Measurements from ENCODE around the gene MED12L. TPM values are rescaled to one million over a fixed set of nuclear protein-coding genes. Genes with fewer than 3 reads are reported as not detected.

The MED12L gene
- total and polyA plus RNA-seq, 10 of the 15 experiments (the other 5 are each of a cell fraction or from before 2014, with no cell fraction given), result 0.01 to 0.06 (median 0.03) TPM; not detected in 2

GRCh38 chr3:151283907-151284461 is 198.5 kb downstream of the MED12L start:
- H4K20me1 ChIP-seq (ENCODE audit: control insufficient read depth, insufficient read depth), result no peaks in the 10 kb centered on the region
- ChIA-PET POLR2A (no interaction called here), RAD21 (ENCODE audit: unreplicated experiment) (interaction anchor here (0.8 to 1.8 kb wide), 3 partner anchors 54 to 116 kb away, joined by 4 to 9 read pairs (median 5); no protein-coding TSS in a partner anchor), CTCF (interaction anchor here (0.6 to 4.4 kb wide), 6 partner anchors 9 to 121 kb away, joined by 3 to 37 read pairs (median 4); no protein-coding TSS in a partner anchor), SMC1A (ENCODE audit: uncharacterized antibody, unreplicated experiment) (interaction anchor here (0.6 to 3.6 kb wide), 5 partner anchors 16 to 122 kb away, joined by 3 to 17 read pairs (median 6); no protein-coding TSS in a partner anchor)
- no peak for TF ChIP-seq RELA (IDR thresholded peaks at IDR 0.05; ENCODE audit: borderline replicate concordance, partially characterized antibody)
- no peaks in the 10 kb centered on the region for H3K36me3 ChIP-seq (ENCODE audit: control insufficient read depth in 2 of 2, insufficient read depth in 2 of 2, low read length in 1 of 2)
- intact Hi-C loops (cut with micrococcal nuclease; ENCODE audit: unreplicated experiment) (loop anchor here (1.0 to 5.0 kb wide), 3 partner anchors 57 to 357 kb away; no protein-coding TSS in a partner anchor), in situ Hi-C loops (cut with MboI) (no loop called here)
- H3K4me2 ChIP-seq (ENCODE audit: control insufficient read depth, insufficient read depth), result no peak overlapping the region
- no peak overlapping the region for H3K4me3 ChIP-seq
- H3K4me1 ChIP-seq (ENCODE audit: control insufficient read depth, insufficient read depth, low read length), result no peaks in the 10 kb centered on the region
- DNase-seq (ENCODE audit: low read depth, low spot score) (no peak), ATAC-seq (no peak; the same call in 2 of the 3 replicates), FAIRE-seq (no peak)
- H2AFZ ChIP-seq (ENCODE audit: control insufficient read depth, low read depth, low read length), result no peak overlapping the region
- H3K79me2 ChIP-seq (ENCODE audit: control insufficient read depth, insufficient read depth, low read length), result no peaks in the 10 kb centered on the region
- no peaks in the 10 kb centered on the region for H3K9me3 ChIP-seq (replicated peaks; ENCODE audit: control insufficient read depth, insufficient read depth, low read length)
- H3K9ac ChIP-seq (ENCODE audit: control insufficient read depth, insufficient read depth, low read length), result no peak overlapping the region
- no peaks in the 10 kb centered on the region for H3K27me3 ChIP-seq (replicated peaks in 1 of 2; ENCODE audit: control insufficient read depth in 2 of 2, insufficient read depth in 2 of 2, low read length in 1 of 2)
- no peak overlapping the region for H3K27ac ChIP-seq (ENCODE audit: control insufficient read depth, insufficient read depth)
- BruUV-seq (replicated peaks), result no TSS peak
- 38% methylated on average over 5 of the region's 5 CpGs for WGBS (ENCODE audit: insufficient coverage, insufficient replicate concordance, low lambda C conversion rate, missing lambda C conversion rate)

- H4K20me1 ChIP-seq (ENCODE audit: control insufficient read depth, insufficient read depth), result no peaks in the 10 kb centered on the region
- 29% methylated on average over 1 of the region's 1 CpG for WGBS (ENCODE audit: insufficient coverage, insufficient replicate concordance, low lambda C conversion rate, missing lambda C conversion rate)
- CTCF ChIA-PET, result interaction anchor here (1.0 to 4.4 kb wide), 4 partner anchors 55 to 119 kb away, joined by 3 to 37 read pairs (median 9); no protein-coding TSS in a partner anchor
- TF ChIP-seq SPI1 (IDR thresholded peaks at IDR 0.05; ENCODE audit: borderline replicate concordance, insufficient read depth, low read depth, low read length), result no peak
- no peak for TF ChIP-seq NR2C2 (IDR thresholded peaks at IDR 0.05; ENCODE audit: borderline replicate concordance, control insufficient read depth, insufficient read length, low read depth)
- no peak for TF ChIP-seq RELA (IDR thresholded peaks at IDR 0.05; ENCODE audit: borderline replicate concordance, partially characterized antibody)
- TF ChIP-seq YY1 (IDR thresholded peaks at IDR 0.05; ENCODE audit: low read depth, low read length), result no peak
- TF ChIP-seq PKNOX1 (IDR thresholded peaks at IDR 0.05), result no peak
- POLR2A ChIA-PET, result no interaction called here
- no peak overlapping the region for H2AFZ ChIP-seq (ENCODE audit: control insufficient read depth, low read depth, low read length)
- H3K4me3 ChIP-seq, result no peak overlapping the region
- no peak for DNase-seq (ENCODE audit: low read depth, low spot score)
- H3K9me3 ChIP-seq (replicated peaks; ENCODE audit: control insufficient read depth, insufficient read depth, low read length), result no peaks in the 10 kb centered on the region
- RAD21 ChIA-PET (ENCODE audit: unreplicated experiment), result interaction anchor here (0.9 to 1.3 kb wide), 3 partner anchors 56 to 552 kb away, joined by 3 to 9 read pairs (median 3); no protein-coding TSS in a partner anchor
- no peaks in the 10 kb centered on the region for H3K4me1 ChIP-seq (ENCODE audit: control insufficient read depth, insufficient read depth, low read length)
- no peak overlapping the region for H3K4me2 ChIP-seq (ENCODE audit: control insufficient read depth, insufficient read depth)
- H3K27ac ChIP-seq (ENCODE audit: control insufficient read depth, insufficient read depth), result no peak overlapping the region
- no peak overlapping the region for H3K9ac ChIP-seq (ENCODE audit: control insufficient read depth, insufficient read depth, low read length)
- ATAC-seq, result no peak
- intact Hi-C loops (cut with micrococcal nuclease; ENCODE audit: unreplicated experiment), result no loop called here
- no peaks in the 10 kb centered on the region for H3K27me3 ChIP-seq (replicated peaks in 1 of 2; ENCODE audit: control insufficient read depth in 2 of 2, insufficient read depth in 2 of 2, low read length in 1 of 2)
- SMC1A ChIA-PET (ENCODE audit: uncharacterized antibody, unreplicated experiment), result interaction anchor here (0.7 to 3.6 kb wide), 3 partner anchors 58 to 118 kb away, joined by 4 to 17 read pairs (median 17); no protein-coding TSS in a partner anchor
- no peaks in the 10 kb centered on the region for H3K36me3 ChIP-seq (ENCODE audit: control insufficient read depth in 2 of 2, insufficient read depth in 2 of 2, low read length in 1 of 2)
- H3K79me2 ChIP-seq (ENCODE audit: control insufficient read depth, insufficient read depth, low read length), result no peaks in the 10 kb centered on the region
- in situ Hi-C loops (cut with MboI), result no loop called here
- FAIRE-seq, result no peak
- BruUV-seq (replicated peaks), result no TSS peak
These were observed 200.5 kb downstream of the MED12L start for GRCh38 chr3:151285940-151286339.

Measured in GM12878 (cell line).